ENCODE results near the gene UGT2B28. TPM values are rescaled to one million over a fixed set of nuclear protein-coding genes. Genes with fewer than 3 reads are reported as not detected.
"Not testable (repeated sequence)": the region's sequence is repeated elsewhere in the genome, so short reads cannot be mapped to it uniquely, and the experiment has no call there.

The UGT2B28 gene
- total RNA-seq, 1 experiment from 2014 or later = not detected

- intact Hi-C loops (cut with micrococcal nuclease; ENCODE audit: unreplicated experiment) = no loop called here
- no peak overlapping the region for H3K4me3 Mint-ChIP-seq (ENCODE audit: unreplicated experiment)
- Histone ChIP-seq H3K9me3 (no peaks in the 10 kb centered on the region), H3K36me3 (ENCODE audit: control insufficient read depth, insufficient read depth, low read length) (no peaks in the 10 kb centered on the region), H3K4me3 (ENCODE audit: low read depth, low read length) (no peak overlapping the region), H3K4me1 (no peaks in the 10 kb centered on the region), H3K27me3 (replicated peaks; ENCODE audit: control insufficient read depth, insufficient read depth, low read length) (no peaks in the 10 kb centered on the region)
- H3K9me3 Mint-ChIP-seq (ENCODE audit: unreplicated experiment) = no peaks in the 10 kb centered on the region
- ChIA-PET CTCF (no interaction called here), POLR2A (no interaction called here)
- H3K27me3 Mint-ChIP-seq (ENCODE audit: insufficient read depth, unreplicated experiment) = no peaks in the 10 kb centered on the region
- no peak for DNase-seq
- TF ChIP-seq, protein P1, sequence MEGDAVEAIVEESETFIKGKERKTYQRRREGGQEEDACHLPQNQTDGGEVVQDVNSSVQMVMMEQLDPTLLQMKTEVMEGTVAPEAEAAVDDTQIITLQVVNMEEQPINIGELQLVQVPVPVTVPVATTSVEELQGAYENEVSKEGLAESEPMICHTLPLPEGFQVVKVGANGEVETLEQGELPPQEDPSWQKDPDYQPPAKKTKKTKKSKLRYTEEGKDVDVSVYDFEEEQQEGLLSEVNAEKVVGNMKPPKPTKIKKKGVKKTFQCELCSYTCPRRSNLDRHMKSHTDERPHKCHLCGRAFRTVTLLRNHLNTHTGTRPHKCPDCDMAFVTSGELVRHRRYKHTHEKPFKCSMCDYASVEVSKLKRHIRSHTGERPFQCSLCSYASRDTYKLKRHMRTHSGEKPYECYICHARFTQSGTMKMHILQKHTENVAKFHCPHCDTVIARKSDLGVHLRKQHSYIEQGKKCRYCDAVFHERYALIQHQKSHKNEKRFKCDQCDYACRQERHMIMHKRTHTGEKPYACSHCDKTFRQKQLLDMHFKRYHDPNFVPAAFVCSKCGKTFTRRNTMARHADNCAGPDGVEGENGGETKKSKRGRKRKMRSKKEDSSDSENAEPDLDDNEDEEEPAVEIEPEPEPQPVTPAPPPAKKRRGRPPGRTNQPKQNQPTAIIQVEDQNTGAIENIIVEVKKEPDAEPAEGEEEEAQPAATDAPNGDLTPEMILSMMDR (IDR thresholded peaks at IDR 0.05; ENCODE audit: insufficient read depth in 1 of 2, low read depth in 1 of 2, low read length in 1 of 2, severe bottlenecking in 1 of 2, unreplicated experiment in 1 of 2) = no peak
- H3K27ac Mint-ChIP-seq (ENCODE audit: unreplicated experiment) = no peak overlapping the region
- peaks cover 10% of the 10 kb centered on the region for H3K4me1 Mint-ChIP-seq (ENCODE audit: low read depth, unreplicated experiment)
- no peaks in the 10 kb centered on the region for H3K36me3 Mint-ChIP-seq (ENCODE audit: insufficient read depth, unreplicated experiment)
- no TSS peak for BruUV-seq (replicated peaks)
Measured at GRCh38 chr4:69322055-69322454, 41.8 kb downstream of the UGT2B28 start.

DNA sequence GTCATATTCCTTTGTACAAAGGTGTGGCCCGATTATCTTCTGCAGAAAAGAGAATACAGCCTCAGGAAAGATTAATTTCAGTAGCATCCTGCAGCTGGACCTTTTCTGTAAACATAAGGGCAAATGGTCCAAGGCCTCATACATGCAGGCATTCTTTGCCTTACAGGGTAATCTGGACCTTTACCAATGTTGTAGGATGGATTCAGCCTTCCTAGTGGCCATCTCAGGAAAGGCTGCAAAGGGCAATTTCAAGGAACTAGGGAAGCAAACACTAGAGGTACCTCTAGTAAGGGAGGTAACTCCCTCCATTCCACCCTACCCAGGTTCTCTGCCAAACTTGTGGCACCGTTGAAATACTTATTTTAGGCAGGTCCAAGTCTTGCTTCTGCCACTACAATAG, 43.0 kb downstream of the UGT2B28 start:
- no peak for DNase-seq
- CTCF ChIA-PET = no interaction called here
- POLR2A ChIA-PET = no interaction called here
- Mint-ChIP-seq H3K4me1 (ENCODE audit: low read depth, unreplicated experiment) (peaks cover under 1% of the 10 kb centered on the region), H3K36me3 (ENCODE audit: insufficient read depth, unreplicated experiment) (no peaks in the 10 kb centered on the region), H3K9me3 (ENCODE audit: unreplicated experiment) (no peaks in the 10 kb centered on the region), H3K27me3 (ENCODE audit: insufficient read depth, unreplicated experiment) (no peaks in the 10 kb centered on the region), H3K27ac (ENCODE audit: unreplicated experiment) (no peak overlapping the region), H3K4me3 (ENCODE audit: unreplicated experiment) (no peak overlapping the region)
- no peaks in the 10 kb centered on the region for H3K9me3 ChIP-seq
- H3K27me3 ChIP-seq (replicated peaks; ENCODE audit: control insufficient read depth, insufficient read depth, low read length) = no peaks in the 10 kb centered on the region
- intact Hi-C loops (cut with micrococcal nuclease; ENCODE audit: unreplicated experiment) = no loop called here
- TF ChIP-seq, protein P1 (IDR thresholded peaks at IDR 0.05; ENCODE audit: insufficient read depth in 1 of 2, low read depth in 1 of 2, low read length in 1 of 2, severe bottlenecking in 1 of 2, unreplicated experiment in 1 of 2) = no peak
- no peaks in the 10 kb centered on the region for H3K4me1 ChIP-seq
- no peaks in the 10 kb centered on the region for H3K36me3 ChIP-seq (ENCODE audit: control insufficient read depth, insufficient read depth, low read length)
- H3K4me3 ChIP-seq (ENCODE audit: low read depth, low read length) = no peak overlapping the region
- no TSS peak for BruUV-seq (replicated peaks)

GRCh38 chr4:69330345-69331047, 50.2 kb downstream of the UGT2B28 start:
- H3K4me1 Mint-ChIP-seq (ENCODE audit: low read depth, unreplicated experiment) = no peaks in the 10 kb centered on the region
- no peaks in the 10 kb centered on the region for H3K9me3 Mint-ChIP-seq (ENCODE audit: unreplicated experiment)
- TF ChIP-seq, protein P1 (IDR thresholded peaks at IDR 0.05; ENCODE audit: insufficient read depth in 1 of 2, low read depth in 1 of 2, low read length in 1 of 2, severe bottlenecking in 1 of 2, unreplicated experiment in 1 of 2) = no peak
- H3K27ac Mint-ChIP-seq (ENCODE audit: unreplicated experiment) = no peak overlapping the region
- no peaks in the 10 kb centered on the region for H3K4me1 ChIP-seq
- no peaks in the 10 kb centered on the region for H3K36me3 ChIP-seq (ENCODE audit: control insufficient read depth, insufficient read depth, low read length)
- DNase-seq = no peak
- no peaks in the 10 kb centered on the region for H3K27me3 Mint-ChIP-seq (ENCODE audit: insufficient read depth, unreplicated experiment)
- H3K9me3 ChIP-seq = no peaks in the 10 kb centered on the region
- intact Hi-C loops (cut with micrococcal nuclease; ENCODE audit: unreplicated experiment) = loop anchor here (5.0 kb wide), 1 partner anchor 833 kb away; no protein-coding TSS in a partner anchor
- H3K27me3 ChIP-seq (replicated peaks; ENCODE audit: control insufficient read depth, insufficient read depth, low read length) = no peaks in the 10 kb centered on the region
- POLR2A ChIA-PET = no interaction called here
- H3K4me3 Mint-ChIP-seq (ENCODE audit: unreplicated experiment) = no peak overlapping the region
- CTCF ChIA-PET = no interaction called here
- H3K4me3 ChIP-seq (ENCODE audit: low read depth, low read length) = no peak overlapping the region
- BruUV-seq (replicated peaks) = no TSS peak
- H3K36me3 Mint-ChIP-seq (ENCODE audit: insufficient read depth, unreplicated experiment) = no peaks in the 10 kb centered on the region

GRCh38 chr4:69331304-69331703, 51.0 kb downstream of the UGT2B28 start:
- H3K4me1 ChIP-seq; H3K4me3 ChIP-seq (ENCODE audit: low read depth, low read length); DNase-seq; H3K36me3 ChIP-seq (ENCODE audit: control insufficient read depth, insufficient read depth, low read length); H3K9me3 ChIP-seq; H3K36me3 Mint-ChIP-seq (ENCODE audit: insufficient read depth, unreplicated experiment); H3K27ac Mint-ChIP-seq (ENCODE audit: unreplicated experiment); BruUV-seq (replicated peaks); CTCF ChIA-PET; H3K4me3 Mint-ChIP-seq (ENCODE audit: unreplicated experiment); H3K9me3 Mint-ChIP-seq (ENCODE audit: unreplicated experiment); H3K27me3 ChIP-seq (replicated peaks; ENCODE audit: control insufficient read depth, insufficient read depth, low read length); H3K27me3 Mint-ChIP-seq (ENCODE audit: insufficient read depth, unreplicated experiment); H3K4me1 Mint-ChIP-seq (ENCODE audit: low read depth, unreplicated experiment); POLR2A ChIA-PET: not testable (repeated sequence)
- intact Hi-C loops (cut with micrococcal nuclease; ENCODE audit: unreplicated experiment) = loop anchor here (5.0 kb wide), 1 partner anchor 834 kb away; no protein-coding TSS in a partner anchor

Measured in Caco-2 (cell line).